CD4-positive, alpha-beta T cell treated with Interleukin-6 at 100 ng/mL for 8 hours (primary cell): ENCODE data around the gene PAXX.
A peak's percentile ranks its signal among the peaks of the same experiment; 100 is the strongest.

Source experiments
- DNase-seq: peaks from one replicate; pipeline ENCODE4 v3.0.0-alpha.2; 2020; ENCODE audit warnings: mixed read lengths, low spot score

Gene PAXX

GRCh38 chr9:136953771-136954269, 38.4 kb upstream of the PAXX start:
- DNase-seq, result no peak

DNA sequence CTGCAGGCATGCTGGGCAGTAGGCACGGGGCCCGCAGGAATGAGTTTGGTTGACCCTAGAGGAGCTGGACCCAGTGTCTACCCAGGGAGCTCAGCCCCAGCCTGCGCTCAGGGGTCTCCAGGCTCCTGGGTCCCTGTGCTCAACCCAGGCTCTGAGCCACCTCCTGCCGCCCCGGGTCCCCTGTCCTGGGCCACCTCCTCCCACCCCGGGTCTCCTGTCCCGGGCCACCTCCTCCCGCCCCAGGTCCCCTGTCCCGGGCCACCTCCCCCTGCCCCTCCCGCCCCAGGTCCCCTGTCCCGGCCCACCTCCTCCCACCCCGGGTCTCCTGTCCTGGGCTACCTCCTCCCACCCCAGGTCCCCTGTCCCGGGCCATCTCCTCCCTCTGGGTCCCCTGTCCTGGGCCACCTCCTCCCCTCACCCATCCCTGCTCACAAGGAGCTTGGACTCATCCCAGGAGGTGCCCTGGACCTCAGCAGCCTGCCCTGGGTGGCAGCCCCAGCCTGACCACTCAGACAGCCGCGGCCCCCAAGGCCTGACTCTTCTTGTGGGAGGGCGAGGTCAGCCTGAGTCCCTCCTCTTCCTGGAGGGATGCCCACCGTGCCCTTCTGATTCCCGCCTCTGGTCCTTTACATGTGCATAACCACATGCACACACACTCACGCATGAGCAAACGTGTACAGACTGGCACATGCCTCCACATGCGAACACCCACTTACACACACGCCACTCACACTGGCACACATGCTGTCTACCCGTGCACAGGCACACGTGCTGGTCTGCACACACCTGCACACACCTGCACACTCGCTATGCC, 37.7 kb upstream of the PAXX start:
- DNase-seq, result no peak

DNA sequence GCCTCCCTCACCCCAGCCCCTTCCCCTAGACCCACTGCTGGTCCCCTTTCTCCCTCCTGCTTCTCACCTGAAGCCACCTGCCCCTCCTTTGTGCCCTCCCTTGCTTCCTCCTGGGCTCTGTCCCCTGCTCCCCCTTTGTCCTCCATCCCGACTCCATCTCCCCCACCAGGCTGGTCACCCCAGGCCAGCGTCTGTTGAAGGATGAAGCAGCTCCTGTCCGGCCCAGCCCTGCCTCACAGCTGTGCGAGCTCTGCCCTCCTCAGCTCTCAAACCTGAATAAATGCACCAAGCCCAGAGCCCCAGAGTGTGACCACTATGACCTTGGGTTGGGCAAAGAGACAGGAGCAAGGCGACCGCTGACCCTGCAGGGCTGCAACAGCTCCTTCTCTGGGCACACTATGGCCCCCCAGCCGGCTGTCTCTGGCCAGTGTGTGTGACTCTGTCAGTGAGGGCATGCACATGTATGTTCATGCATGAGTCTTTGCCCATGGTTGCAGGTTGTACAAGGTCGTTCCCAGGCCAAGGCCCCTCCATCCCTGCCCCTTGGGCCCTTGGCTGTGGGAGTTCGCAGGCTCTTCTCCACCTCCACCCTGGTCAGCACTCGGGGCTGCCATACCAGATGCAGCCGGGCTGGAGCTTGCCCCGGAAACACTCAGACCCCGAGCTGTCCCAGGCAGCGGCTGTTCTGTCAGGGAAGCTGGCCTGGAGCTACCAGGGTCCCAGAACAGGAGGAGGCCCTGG, 36.9 kb upstream of the PAXX start:
- DNase-seq, result no peak

DNA sequence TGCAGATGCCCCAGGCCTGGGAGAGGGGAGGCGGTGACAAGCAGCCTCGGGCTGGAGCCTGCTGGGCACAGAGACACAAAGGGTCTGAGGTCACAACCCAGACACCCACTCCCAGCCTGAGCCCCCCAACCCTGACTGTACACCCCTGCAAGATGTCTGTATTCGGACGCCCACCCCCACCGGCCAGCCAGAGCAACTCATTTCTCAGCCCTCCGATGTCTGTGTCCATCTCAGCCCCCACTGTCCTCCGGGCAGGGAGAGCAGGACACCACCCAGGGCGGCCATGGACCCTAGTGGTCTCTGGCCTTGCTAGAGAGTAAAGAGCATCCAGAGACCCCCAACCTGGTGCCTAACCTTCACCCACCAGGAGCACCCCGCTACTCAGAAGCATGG, 36.3 kb upstream of the PAXX start:
- no peak for DNase-seq

DNA sequence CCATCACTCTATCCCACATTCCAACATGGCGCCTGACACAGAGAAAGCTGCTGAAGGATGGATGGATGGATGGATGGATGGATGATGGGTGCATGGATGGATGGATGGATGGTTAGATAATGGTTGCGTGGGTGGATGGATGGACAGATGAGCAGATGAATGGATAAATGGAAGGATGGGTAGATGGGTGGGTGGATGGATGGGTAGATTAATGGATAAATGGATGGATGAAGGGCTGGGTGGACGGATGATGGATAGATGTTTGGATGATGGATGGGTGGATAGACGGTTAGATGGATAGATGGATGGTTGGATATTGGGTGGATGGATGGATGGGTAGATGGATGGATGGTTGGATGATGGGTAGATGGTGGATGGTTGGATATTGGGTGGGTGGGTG, 35.6 kb upstream of the PAXX start:
- DNase-seq, result no peak

- DNase-seq, result no peak
Observed at GRCh38 chr9:136957461-136957860, 34.8 kb upstream of the PAXX start.

- DNase-seq, result no peak
Observed at GRCh38 chr9:136957901-136958300, 34.3 kb upstream of the PAXX start.

DNA sequence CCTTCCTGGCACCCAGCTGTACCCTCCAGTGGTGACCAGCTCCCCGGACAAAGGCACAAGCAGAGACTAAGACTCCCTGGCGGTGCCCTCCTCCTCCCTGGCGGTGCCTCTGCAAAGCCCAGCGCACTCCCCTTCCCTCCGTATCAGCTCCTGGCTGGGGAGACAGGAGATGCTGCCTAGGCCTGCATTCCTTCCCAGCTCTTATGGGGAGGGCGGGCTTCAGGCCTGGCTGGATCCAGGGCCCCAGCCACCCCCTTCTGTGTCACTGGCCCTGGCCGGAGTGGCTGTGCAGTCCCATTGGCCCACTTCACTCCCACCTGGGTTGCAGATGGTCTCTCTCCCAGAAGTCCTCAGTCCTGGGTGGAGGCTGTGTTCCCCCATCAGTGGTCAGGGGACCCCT, 33.7 kb upstream of the PAXX start:
- no peak for DNase-seq

DNA sequence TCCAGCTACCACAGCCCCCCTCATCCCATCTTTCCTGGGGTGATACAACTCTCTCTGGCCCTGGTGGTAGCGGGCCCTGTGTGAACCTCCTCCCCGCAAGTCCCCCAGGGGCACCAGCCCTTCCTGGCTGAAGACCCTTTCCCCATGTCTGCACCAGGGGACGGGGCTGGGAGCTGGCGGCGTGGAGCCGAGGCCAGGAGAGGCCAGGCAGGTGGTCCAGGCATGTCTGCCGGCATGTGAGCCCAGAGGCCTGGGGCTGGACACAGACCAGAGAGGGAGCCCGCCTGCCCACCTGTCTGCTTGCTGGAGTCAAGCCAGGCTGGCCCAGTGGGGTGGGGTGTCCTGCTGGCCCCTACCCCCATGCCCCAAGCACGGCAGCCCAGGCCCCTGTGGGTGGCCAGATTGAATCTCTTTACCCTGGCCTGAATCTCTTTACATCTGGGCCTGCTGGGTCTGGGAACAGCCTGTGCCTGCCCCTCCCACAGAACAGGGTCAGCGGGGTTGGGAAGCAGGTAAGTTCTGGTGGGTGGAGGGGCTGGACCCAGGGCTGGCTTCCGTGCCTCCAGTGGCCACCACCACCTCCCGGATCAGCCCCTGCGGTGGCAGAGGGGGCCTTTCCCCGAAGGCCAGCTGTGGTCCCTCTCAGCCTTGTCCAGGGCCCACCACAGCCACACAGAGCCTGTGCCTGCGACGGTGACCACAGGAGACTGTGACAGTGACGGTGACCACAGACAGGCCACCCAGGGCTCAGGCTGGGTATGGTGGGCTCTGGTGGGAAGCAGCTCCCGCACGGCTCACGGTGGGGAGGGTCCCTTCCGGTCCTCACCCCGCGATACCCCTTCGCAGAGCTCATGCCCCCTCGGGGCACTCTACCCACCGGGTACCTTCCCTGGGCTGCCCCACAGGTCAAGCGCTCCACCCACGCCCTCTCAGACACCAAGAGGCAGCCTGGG, 33.0 kb upstream of the PAXX start:
- DNase-seq, result no peak

- peak; percentile 53 for DNase-seq
Observed at GRCh38 chr9:136960212-136960937, 31.8 kb upstream of the PAXX start.

DNA sequence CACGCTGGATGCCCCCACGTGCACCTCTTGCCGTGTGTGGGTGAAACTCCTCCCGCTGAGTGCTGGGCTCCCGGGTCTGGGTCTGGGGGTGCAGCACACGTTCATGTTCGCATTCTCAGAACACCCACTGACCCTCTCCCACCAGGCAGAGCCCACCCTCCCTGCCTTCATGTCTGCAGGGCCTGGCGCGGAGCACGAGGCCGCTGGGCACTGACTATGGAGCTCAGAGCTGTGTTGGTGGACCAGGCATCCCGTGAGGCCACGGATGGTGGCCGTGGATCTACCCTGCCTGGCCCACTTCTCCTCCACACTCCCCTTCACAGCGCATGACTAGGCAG, 31.3 kb upstream of the PAXX start:
- no peak for DNase-seq

- DNase-seq, result no peak
Observed at GRCh38 chr9:136961279-136962065, 30.8 kb upstream of the PAXX start.

GRCh38 chr9:136962163-136962562, 30.1 kb upstream of the PAXX start:
- DNase-seq, result no peak

GRCh38 chr9:136962701-136963248, 29.4 kb upstream of the PAXX start:
- no peak for DNase-seq

- no peak for DNase-seq
Observed at GRCh38 chr9:136963341-136963740, 28.9 kb upstream of the PAXX start.

DNA sequence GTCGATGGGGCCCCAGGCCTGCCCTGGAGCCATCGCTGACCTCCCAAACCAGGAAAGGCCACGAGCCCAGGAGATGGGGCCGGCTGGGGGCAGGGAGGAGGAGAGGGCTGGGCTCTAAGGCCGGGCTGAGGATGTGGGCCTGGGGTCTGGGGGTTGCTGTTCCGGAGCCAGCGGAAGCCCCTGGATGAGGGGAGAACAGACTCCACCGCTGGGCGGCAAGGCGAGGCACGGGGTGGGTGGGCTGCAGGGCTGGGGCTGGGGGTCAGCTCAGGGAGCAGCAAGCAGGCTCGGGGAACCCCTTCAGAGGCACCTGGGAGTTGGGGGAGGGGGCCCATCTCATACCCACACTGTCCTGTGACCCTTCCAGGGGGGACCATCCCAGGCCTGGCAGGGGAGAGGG, 28.5 kb upstream of the PAXX start:
- DNase-seq, result no peak

- DNase-seq, result no peak
Observed at GRCh38 chr9:136964171-136964689, 28.0 kb upstream of the PAXX start.

DNA sequence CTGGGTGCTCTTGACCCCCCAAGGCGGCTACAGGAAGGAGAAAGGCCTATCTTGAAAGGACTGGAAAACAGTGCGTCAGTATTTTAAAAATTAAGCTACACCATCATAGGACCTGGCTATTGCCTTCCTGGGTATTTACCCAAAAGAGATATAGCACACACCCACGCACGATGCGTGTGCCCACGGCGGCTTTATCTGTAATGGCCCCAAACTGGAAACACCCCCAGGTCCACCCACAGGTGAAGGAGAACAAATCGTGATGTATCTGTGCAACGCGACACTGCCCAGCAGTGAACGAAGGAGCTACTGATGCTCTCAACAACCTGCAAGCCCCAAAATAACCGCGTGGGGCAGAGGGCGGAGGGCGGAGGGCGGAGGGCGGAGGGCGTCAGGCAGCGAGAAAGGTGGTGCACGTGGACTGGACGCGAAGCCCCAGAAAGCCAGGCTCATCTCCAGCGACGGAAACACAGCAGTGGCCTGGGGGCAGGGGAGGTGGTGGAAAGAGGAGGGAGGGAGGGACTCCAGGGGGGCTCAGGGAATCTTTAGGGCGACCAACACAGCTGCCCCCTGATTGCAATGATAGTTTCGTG, 27.3 kb upstream of the PAXX start:
- no peak for DNase-seq

DNA sequence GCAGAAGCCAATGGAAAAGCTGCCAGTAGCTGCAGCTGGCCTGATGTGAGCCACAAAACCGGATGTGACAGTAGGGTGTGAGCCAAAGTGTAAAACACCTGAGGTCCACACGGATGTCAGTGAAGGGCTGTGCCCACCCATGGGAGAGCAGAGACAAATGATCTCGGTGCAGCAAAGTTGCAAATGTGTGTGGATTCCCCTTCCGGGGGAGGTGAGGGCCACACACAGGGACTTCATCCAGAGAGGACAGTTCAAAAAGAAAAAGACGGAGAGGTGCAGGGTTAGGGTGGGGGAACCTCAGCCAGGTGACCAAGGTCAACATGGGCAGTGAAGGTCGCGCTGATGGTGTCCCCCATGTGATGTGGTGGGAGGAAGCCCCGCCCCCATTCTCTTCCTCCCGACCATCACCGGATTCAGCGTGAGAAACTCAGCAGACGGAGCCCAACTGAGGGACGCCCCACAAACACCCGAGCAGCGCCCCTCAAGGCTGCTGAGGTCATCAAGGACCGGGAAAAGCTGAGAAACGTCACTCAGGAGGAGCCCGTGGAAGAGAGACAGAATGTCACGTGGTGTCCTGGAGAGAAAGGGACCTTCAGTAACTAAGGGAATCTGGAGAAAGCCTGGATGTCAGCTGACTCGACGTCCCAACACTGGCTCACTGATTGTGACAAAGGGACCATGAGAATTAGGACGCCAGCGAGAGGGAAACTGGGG, 26.3 kb upstream of the PAXX start:
- peak; percentile 42 for DNase-seq
